Stimulated activated CD8-positive, alpha-beta memory T cell treated with anti-CD3 and anti-CD28 coated beads, Interleukin-15, amount 100 ng/mL, for 24 hours (primary cell): ENCODE data around the gene TP53AIP1.

ENCODE experiments used
- DNase-seq: peaks from one replicate; pipeline ENCODE4 v3.0.0-alpha.2; 2020; ENCODE audit warnings: low read depth

The TP53AIP1 gene

DNA sequence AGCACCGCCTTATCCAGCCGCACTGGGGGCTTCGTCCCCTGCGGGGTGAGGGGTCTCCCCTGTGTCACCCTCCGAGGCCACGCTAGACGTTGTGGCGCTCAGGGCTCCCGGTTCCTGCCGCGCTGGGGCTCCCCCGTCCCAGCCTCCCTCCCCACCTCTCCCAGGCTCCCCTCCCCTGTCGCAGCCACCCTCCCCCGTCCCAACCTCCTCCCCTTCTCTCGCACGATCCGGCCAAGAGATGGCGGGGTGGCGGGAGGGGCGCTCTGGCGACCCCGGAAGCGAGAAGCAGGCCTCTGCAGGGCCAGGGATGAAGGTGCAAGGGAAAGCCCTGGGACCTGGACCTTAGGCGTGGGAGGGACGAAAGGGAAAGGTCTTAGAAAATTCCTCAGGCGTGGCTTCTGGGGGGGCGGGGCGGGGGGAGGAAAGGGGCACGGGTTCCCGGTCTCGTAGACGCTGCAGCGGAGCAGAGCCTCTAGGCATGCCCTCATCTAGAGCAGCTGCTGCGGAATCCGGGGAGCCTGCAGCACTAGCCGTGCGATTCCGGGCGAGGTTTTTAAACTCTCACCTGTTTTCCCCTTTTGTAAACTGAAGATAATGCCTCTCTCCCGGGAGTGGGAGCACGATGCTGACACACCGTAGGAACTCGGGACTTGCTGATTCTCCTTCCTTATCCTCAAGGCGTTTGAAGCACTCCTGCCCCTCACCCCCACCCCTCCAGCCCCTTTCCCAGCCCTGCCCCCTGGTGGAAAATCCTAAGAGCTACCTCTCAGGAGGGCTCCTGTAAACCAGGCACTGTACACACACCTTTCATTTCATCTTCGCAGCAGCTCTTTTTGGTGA lies 37.1 kb downstream of the TP53AIP1 start:
- DNase-seq, result no peak

DNA sequence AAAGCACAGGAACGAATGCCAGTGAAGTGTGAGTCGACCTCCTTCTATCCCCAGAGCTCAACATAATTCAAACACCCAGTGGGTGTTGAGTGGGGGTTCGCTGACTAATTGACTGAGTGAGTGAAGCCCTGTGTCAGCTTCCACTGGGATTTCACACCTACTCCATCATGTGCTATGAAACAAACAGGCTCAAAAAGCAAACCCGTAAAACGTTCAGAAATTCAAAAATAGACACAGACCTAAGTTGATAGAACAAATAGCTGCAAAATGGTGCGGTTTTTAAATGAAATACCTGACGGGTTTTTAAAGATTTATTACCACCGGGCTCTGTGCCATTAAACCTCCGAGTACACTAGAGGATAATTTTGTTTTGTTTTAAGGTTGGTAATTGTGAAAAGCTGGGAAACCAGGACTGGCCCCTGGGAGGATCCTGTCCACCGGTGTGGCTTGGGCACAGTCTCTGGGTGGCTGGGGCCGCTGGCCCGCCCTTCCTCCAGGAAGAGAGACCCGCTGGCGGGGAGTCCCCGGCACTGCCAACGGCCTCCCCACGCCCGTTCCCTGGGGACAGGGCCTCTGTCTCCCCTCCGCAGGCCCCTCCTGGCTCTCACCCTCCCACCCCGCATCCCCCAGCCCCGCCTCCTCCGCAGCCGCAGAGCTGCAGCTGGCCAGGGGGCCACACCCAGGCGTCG lies 37.9 kb downstream of the TP53AIP1 start:
- DNase-seq, result no peak

DNA sequence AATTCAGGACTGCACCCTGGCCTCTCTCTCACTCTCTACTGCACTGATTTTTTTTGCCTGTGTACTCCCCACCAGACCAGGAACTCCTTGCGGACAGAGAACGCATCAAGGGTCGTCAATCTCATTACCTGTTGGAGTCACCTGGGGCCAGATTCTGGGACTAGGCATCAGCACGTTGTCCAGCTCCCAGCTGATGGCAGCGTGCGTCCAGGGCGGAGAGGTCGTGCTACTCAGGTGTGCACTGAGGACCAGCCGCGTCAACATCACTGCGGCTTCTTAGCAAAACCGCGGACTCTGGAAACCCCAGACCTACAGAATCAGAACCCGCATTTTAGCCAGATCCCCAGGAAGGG lies 38.4 kb downstream of the TP53AIP1 start:
- DNase-seq, result no peak

DNA sequence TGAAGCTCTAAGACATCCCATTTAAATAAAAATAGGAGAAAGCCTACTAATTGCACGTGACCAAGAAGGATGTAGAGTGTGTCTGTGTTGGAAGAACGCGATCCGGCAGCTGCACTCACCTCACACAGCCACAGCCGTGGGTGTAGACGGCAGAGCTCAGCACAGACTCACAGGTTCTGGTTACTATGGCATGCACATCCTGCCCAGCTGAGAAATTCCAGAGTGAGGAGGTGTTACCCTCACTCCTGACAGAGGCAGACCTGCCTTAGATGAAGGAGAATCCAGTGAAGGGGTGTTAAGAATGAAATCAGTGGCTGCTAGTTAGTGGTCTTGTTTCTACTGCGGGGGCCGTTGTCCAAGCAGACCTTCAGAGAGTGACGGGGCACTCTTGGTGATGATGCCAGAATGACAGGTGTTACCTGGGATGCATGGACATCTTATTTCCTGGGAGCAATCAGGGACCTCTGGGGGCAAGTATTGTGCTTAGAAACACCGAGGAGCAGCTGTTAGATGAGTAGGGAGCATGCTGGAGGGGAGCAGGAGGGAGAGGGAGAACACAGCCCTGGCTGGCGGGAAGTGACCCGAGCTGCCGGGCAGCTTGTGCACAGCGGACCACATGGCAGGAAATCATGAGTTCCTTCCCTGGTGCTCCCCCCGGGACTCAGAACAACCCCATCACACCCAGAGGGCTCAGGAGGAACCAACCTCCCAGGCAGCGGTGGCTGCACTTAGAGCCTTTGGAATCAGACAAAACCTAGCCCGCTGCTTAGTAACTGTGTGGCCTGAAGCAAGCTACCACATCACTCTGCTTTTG lies 39.2 kb downstream of the TP53AIP1 start:
- no peak for DNase-seq

DNA sequence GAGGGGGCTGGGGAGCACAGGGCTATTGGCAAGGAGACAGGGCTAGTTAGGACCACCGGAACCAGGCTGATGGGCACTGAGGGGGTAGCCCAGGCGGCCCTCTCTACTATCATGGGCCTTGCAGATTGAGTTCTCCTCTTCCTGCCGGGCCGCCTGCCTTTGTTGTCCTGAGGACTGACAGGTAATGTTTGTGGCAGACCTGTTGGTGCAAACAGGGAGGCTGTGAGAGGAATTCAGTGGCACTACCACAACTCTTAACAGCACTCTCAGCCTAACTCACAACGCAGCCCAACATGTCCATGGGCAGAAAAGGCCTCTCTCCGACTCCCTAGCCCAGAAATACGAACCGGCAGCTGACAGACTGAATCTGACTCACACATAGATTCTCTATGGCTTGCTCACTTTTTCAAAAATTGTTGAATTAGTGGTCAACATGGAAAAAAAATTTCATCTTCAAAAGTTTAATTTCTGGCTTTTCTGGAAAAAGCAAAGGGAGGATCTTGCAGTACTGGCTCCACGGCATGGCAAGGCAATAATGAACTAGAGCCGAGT lies 40.1 kb downstream of the TP53AIP1 start:
- DNase-seq, result no peak

DNA sequence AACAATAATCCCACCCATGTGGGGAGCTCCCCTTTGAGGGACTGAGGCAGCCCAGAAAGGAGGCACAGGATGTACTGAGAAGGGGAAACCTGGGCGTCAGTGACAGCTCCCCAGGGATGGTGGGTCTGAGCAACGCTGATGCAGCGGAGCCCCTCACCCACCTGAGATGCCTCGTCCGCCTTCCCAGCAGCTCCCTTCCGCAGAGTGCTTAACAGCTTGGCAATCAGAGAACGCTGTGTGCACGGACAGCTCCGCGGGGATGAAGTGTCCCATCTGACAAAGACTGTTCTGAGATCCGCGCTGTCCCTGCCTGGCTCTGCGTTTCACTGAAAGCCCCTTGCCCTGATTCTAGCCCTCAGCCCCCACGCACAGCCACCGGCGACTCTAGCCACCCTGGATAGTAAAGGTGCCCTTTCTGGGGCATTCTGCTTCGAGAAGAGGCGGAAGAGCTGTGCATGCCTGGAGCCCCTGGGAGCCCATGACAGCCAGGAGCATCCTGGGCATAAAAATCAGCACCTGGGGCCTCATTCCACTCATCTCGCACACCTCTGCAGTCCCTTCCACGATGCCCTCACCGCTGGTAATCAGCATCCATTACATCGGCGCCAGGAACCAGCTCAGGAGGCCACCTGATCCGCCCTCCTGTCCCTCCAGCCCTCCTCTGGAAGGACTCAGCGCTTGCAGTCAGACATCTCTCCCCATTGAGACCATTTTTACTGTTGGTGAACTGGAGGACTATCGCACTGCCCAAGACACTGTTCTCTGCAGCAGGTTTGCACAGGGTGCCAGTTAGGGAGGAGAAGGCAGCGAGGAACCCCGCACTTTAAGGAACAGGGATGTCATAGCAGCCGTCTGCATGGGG lies 40.8 kb downstream of the TP53AIP1 start:
- no peak for DNase-seq

DNA sequence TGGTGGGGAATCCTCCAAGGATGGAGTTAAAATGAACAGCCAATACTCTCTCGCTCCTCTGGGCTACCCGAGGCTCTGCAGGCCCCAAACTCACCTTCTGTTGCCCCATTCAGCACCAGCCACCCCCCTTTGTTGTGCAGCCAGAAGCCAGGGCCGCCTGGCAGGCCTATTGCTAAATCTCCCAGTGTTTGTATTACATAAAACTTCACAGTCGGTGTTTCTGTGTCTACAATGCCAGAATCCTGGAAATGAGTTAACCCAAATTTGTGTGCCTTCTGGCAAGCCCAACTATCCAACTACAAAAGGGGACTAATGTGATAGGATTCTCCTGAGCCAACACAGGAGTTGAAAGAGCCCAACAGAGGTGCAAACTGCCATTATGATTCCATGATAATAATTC lies 42.2 kb downstream of the TP53AIP1 start:
- no peak for DNase-seq

DNA sequence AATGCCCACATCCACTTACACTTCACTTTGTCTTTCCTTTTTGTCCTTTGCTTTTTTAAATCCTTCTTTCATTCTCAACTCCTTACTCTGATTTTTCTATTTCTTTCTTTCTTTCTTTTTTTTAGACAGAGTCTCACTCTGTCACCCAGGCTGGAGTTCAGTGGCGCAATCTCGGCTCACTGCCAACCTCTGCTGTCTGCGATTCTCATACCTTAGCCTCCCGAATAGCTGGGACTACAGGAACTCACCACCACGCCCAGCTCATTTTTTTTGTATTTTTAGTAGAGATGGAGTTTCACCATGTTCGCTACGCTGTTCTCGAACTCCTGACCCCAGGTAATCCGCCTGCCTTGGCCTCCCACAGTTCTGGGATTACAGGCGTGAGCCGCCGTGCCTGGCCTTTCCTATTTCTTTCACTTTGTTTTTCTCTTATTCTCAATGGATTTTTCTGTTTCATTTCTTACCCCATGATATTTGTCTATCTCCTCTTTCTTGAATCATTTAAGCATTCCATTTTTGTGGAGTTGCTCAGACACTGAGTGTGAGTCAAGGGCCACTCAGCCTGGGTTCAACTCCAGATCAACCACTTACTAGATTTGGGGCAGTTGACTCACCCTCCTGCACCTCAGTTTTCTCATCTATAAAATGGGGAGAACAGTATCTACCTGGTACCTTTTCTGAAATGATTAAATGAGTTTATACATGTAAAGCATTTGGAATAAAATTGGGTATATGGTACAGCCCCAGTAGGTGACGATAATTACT lies 43.9 kb downstream of the TP53AIP1 start:
- DNase-seq, result no peak

DNA sequence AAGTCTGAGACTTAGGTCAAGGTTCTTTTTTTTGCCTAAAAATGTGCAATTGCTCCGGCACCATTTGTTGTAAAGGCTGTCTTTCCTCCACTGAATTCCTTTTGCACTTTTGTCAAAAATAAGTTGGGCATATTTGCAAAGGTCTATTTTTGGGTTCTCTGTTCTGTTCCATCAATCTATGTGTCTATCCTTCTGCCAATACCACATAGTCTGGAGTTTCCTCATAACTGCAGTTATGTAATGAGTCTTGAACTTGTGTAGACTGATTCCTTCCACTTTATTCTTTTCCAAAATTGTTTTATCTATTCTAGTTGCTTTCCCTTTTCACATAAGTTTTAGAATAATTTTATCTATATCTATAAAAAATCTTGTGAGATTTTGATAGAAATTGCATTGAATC lies 44.8 kb downstream of the TP53AIP1 start:
- no peak for DNase-seq

DNA sequence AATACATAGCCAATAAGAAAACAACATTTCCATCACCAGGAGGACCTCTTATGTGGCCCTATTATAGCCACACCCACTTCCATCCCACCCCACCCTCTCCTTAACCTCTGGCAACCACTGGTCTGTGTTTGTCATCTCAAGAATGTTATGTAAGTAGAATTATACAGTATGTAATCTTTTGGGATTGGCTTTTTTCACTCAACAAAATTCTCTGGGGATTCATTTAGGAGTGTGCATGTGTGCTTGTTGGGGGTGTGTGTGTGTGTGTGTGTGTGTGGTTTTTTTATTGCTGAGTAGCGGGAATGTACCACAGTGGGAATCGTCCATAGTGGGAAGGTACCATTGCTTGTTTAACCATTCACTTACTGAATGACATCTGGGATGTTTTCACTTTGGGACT lies 46.3 kb downstream of the TP53AIP1 start:
- DNase-seq, result no peak

DNA sequence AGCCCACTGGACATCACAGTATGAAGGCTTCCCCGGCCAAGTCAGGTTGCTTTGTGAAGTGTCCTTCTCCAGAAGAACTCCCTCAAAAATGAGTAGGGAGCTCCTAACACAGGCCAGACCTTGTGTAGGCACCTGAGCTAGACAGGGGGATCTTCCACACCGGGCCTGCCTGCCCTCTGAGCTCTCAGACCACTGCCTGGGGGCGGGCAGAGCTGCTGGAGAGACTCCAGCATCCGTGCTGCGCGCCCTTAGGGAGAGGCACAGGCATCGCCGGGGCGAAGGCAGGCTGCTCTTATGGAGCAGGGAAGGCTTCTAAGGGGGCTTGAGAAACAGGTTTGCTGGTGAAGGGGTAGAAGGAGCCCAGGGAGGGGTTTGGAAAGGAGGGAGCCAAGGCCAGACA lies 47.1 kb downstream of the TP53AIP1 start:
- DNase-seq, result no peak

DNA sequence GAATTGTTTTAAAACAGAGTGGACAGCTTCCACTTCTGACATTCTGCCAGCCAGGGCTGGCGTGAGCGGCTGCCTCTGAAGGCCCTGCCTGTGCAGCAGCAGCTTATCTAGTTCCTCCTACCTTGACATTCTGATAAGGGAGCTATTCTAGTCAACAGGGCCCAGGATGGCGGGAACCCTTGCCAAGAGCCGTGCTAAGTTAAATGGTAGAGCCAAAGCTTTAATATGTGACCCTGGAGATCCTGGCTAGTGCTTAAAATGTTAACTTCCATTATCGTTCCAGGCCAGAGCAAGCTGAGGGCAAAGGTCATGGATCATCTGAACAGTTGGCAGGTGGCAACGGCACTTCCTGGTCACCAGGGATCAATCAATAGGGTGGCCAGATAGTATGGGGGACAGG lies 48.0 kb downstream of the TP53AIP1 start:
- no peak for DNase-seq

DNA sequence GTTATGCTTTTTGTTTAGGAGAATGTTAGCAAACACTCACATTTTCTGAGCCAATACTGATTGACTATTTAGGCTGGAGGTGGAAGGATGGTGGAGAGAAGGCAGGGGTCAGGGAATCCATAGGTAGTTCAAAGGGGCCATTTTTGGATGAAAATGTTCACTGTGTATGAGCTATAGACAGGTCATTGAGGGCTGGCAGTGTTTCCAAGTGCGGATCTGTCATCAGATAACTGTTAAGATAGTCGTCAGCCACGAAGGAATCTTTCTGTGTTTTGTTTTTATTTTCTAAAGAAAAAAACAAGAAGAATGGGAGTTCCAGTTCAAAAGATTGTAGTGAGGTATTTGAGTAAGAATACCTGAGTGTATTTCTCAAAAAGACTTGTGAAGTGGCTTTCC lies 48.4 kb downstream of the TP53AIP1 start:
- DNase-seq, result no peak

DNA sequence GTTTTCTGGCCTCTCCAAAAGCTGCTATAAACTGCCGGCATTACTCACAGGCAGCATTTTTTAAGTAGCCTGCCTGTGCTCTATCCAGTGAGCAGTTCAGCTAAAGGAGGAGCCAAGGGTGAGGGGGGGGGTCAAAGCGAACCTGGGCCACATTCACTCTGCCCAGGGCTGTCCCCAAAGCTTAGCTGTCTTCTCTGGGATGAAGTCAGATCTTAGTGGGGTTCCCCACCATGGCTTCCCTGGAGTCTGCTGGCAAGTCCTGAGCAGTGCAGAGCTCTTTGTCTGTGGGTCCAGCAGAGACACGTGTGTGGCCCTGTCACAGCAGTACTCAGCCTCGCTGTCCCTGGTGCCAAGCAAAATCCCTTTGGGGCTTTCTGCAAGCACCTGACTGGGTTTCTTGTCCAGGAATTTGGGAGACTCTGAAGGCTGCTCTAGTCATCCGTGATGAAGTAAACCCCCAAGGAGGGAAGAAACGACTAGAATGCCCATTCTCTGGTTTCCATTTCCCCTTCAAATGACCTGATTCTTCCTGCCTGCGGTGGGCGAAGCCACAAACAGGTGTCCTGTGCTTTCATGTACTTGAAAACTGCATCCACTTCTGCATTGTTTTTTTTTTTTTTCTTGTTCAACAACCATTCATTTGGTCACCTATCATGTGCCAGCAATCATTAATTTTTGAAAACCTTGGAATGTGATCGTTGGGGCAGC lies 48.9 kb downstream of the TP53AIP1 start:
- DNase-seq, result no peak

DNA sequence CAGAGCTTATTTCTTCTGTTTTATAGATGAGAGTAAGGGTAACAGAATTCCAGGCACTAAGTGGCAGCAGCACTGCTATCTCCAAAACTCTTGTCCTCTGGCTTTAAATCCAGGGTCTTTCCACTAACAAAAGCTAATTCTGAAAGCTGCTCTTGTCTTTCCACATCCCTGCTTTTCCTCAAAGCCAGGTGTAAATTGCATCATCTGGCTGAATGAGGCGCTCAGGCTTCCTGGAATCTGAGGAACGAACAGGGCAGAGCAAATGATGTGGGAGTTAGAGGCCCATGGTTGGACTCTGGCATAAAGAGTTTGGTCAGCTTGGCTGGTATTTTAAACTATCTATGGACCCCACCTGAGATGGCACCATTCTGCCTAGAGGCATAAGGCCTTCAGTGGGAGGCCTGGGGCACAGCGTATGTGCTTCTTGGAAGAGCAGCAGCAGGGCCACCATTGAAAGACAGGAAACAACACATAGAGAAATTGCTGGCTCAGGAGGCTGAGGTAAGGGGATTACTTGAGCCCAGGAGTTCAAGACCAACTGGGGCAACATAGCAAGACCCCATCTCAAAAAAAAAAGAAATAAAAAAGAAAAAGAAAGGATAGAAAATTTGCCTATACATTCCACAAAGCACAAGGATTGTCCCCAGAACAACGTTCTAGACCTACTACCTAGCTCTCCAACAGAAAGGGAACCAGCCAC lies 49.7 kb downstream of the TP53AIP1 start:
- DNase-seq, result no peak

DNA sequence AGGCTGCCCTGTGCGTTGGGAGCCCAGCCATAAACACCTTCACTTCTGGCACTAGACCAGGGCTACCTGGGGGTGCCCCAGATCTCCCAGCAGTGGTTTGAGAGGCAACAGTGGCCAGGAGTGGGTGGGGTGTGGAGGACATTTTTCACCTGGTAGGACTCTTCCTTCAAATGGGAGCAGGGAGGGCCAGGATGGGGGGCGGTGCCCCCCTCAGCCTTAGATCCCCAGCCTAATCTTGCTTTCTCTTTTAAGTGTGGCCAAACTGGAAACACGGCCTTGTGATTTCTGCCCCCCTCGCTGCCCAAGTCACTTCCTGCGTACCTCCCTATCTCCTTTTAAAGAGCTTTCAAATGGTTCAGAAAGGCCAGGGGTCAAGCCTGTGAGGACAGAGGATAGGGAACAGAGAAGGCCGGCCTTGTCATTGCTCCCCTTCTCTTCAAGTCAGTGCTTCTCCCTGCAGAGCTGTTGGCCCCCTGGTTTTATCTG lies 50.7 kb downstream of the TP53AIP1 start:
- DNase-seq, result no peak

DNA sequence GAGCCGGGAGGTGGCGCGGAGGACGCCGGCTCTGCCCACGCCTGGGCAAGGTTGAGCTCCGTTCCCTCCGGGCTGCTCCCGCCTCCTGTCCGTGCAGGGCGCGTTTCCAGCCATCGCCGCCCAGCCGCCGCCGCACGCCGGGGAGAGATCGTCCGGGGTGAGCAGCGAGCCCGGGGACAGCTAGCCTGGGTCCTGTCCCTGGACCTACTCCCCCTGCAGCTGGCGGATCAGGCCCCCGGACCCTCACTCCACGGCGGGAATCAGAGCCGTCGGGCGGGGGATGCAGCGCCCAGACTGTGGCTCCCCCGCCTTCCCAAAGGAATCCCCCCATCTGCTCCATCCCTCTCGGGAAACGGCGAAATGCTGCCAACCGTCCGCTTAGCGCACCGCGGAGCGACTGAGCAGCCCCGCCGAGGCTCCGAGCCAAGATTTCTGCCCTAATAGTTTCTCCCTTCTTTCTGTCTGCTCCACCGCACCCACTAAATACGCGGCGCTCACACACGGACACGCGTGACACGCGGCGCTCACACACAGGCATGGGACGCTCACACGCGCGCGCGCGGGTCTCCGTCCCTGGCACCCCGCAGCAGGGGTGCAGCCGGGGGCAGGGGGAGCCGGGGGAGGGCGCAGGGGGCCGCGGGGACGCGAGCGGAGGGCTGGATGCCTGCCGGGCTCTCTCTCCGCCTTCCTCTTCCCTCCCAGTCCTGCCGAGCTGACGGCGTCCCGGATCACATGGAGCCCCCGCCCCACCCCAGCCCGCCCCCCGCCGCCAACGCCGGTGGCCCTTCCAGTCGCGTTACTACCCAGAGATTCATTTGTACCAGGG lies 51.9 kb downstream of the TP53AIP1 start, which contains the start of gene KCNJ5:
Gene KCNJ5, plus strand, starts transcription at position 814 of the 826 bp plus-strand sequence. CDS start 19,918 bp downstream, outside the sequence.
- DNase-seq, result no peak

DNA sequence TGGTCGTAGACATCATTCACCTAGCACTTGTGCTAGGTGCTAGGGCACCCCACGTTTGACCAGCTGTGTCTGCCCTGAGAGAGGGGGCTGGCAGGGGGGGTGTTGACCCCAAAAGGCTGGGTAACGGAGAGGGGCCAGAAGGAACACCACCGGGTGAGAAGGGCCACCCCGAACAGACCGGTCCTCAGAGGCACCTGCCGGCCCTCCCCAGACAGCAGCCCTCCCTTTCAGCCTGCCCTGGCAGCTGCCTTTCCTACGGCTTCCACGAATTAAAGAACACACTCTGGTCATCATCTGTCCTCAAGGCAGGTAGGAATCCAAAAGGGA lies 52.5 kb downstream of the TP53AIP1 start:
- no peak for DNase-seq
